Mesendoderm (in vitro differentiated cells): Measurements from ENCODE around the gene APOC4.

Source experiments
- DNase-seq: peaks from one replicate; pipeline ENCODE4 v3.0.0; 2013
- H2AK5ac ChIP-seq: 2 replicates; pipeline ENCODE4 v1.6.1; 2013; ENCODE audit warnings: low read length, inconsistent platforms
- H2BK120ac ChIP-seq: 2 replicates; pipeline ENCODE4 v1.6.1; 2013; ENCODE audit warnings: low read depth, mild to moderate bottlenecking, low read length, moderate library complexity, mixed read lengths
- H2BK15ac ChIP-seq: replicated peaks from 2 replicates; pipeline ENCODE4 v1.6.1; 2013; ENCODE audit warnings: low read depth, mild to moderate bottlenecking, moderate library complexity
- H2BK5ac ChIP-seq: 2 replicates; pipeline ENCODE4 v1.6.1; 2013; ENCODE audit warnings: low read length, inconsistent platforms
- H3K18ac ChIP-seq: 2 replicates; pipeline ENCODE4 v1.6.1; 2013; ENCODE audit warnings: mild to moderate bottlenecking, low read length, mixed read lengths
- H3K23ac ChIP-seq: one replicate; pipeline ENCODE4 v1.6.1; 2013; ENCODE audit warnings: low read length
- H3K27ac ChIP-seq: 2 replicates; pipeline ENCODE4 v1.5.1; 2013; ENCODE audit warnings: low read depth, mild to moderate bottlenecking, inconsistent platforms, low read length, moderate library complexity
- H3K27me3 ChIP-seq: 2 replicates; pipeline ENCODE4 v1.6.1; 2013; ENCODE audit warnings: low read length, control low read depth, mild to moderate bottlenecking, inconsistent platforms; ENCODE audit not compliant: insufficient read depth, poor library complexity
- H3K36me3 ChIP-seq: 2 replicates; pipeline ENCODE4 v1.6.1; 2013; ENCODE audit warnings: low read length, inconsistent platforms; ENCODE audit not compliant: control insufficient read depth, insufficient read depth
- H3K4ac ChIP-seq: one replicate; pipeline ENCODE4 v1.6.1; 2013; ENCODE audit warnings: low read depth, mild to moderate bottlenecking, low read length, moderate library complexity
- H3K4me1 ChIP-seq: 2 replicates; pipeline ENCODE4 v1.6.1; 2013; ENCODE audit warnings: low read depth, low read length, inconsistent platforms; ENCODE audit not compliant: control insufficient read depth
- H3K4me2 ChIP-seq: 2 replicates; pipeline ENCODE4 v1.6.1; 2013; ENCODE audit warnings: low read length
- H3K4me3 ChIP-seq: 2 replicates; pipeline ENCODE4 v1.5.1; 2013; ENCODE audit warnings: mild to moderate bottlenecking, low read length
- H3K56ac ChIP-seq: one replicate; pipeline ENCODE4 v1.6.1; 2013; ENCODE audit warnings: low read length
- H3K79me1 ChIP-seq: 2 replicates; pipeline ENCODE4 v1.6.1; 2013; ENCODE audit warnings: low read length, inconsistent platforms
- H3K79me2 ChIP-seq: 2 replicates; pipeline ENCODE4 v1.6.1; 2013; ENCODE audit warnings: mild to moderate bottlenecking, low read length; ENCODE audit not compliant: control insufficient read depth, insufficient read depth
- H3K9ac ChIP-seq: 2 replicates; pipeline ENCODE4 v1.6.1; 2013; ENCODE audit warnings: low read length, inconsistent platforms
- H4K5ac ChIP-seq: one replicate; pipeline ENCODE4 v1.6.1; 2013; ENCODE audit warnings: low read length
- H4K8ac ChIP-seq: one replicate; pipeline ENCODE4 v1.6.1; 2013; ENCODE audit warnings: low read depth, mild to moderate bottlenecking, control low read depth, low read length, moderate library complexity
- WGBS: extraction: QIAGEN DNeasy Blood & Tissue Kit; methylation state at CpG from one replicate; pipeline ENCODE4 v1.1.7; 2013; ENCODE audit warnings: low lambda C conversion rate, missing lambda C conversion rate; ENCODE audit not compliant: insufficient coverage; ENCODE audit errors: extremely low coverage; 5-methylcytosine and 5-hydroxymethylcytosine counted together

Gene APOC4

DNA sequence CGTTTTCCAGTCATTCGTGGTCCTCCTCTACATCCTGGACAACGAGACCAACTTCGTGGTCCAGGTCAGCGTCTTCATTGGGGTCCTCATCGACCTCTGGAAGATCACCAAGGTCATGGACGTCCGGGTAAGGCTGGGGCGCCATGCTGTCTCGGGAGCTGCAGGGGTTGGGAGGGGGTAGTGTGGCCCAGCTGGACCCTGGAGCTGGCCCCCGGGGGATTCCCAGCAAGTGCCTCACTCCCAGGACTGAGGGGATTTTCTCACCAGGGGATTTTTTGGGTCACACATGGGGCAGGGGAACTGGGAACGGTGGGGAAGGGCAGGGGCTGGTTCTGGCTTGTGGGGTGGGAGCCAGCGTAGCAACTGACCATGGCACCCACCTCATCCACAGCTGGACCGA, 48.4 kb downstream of the APOC4 start:
- H3K79me2 ChIP-seq: no peaks in the 10 kb centered on the region
- H3K4me1 ChIP-seq: no peaks in the 10 kb centered on the region
- H3K4ac ChIP-seq: no peak overlapping the region
- H3K18ac ChIP-seq: no peak overlapping the region
- no peak overlapping the region for H2BK120ac ChIP-seq
- H4K5ac ChIP-seq: no peak overlapping the region
- DNase-seq: no peak
- no peak overlapping the region for H3K4me2 ChIP-seq
- no peaks in the 10 kb centered on the region for H3K36me3 ChIP-seq
- no peaks in the 10 kb centered on the region for H3K79me1 ChIP-seq
- no peak overlapping the region for H3K27ac ChIP-seq
- no peak overlapping the region for H4K8ac ChIP-seq
- WGBS: no CpG with 5 or more reads among the region's 14 CpGs
- no peak overlapping the region for H2BK5ac ChIP-seq
- H3K23ac ChIP-seq: no peak overlapping the region
- no peak overlapping the region for H3K9ac ChIP-seq
- no peaks in the 10 kb centered on the region for H3K27me3 ChIP-seq
- H3K4me3 ChIP-seq: no peak overlapping the region
- H3K56ac ChIP-seq: no peak overlapping the region
- H2AK5ac ChIP-seq: no peak overlapping the region
- H2BK15ac ChIP-seq: no peak overlapping the region

- Histone ChIP-seq H3K23ac (no peak overlapping the region), H3K27ac (no peak overlapping the region), H4K5ac (no peak overlapping the region), H3K4me1 (no peaks in the 10 kb centered on the region), H3K4me2 (no peak overlapping the region), H3K27me3 (no peaks in the 10 kb centered on the region), H3K36me3 (no peaks in the 10 kb centered on the region), H2BK5ac (no peak overlapping the region), H3K56ac (no peak overlapping the region), H4K8ac (no peak overlapping the region), H3K79me2 (no peaks in the 10 kb centered on the region), H3K4ac (no peak overlapping the region), H2BK15ac (no peak overlapping the region), H3K4me3 (no peak overlapping the region), H3K9ac (no peak overlapping the region), H2BK120ac (no peak overlapping the region), H3K79me1 (no peaks in the 10 kb centered on the region), H2AK5ac (no peak overlapping the region), H3K18ac (no peak overlapping the region)
- DNase-seq: no peak
- no CpG with 5 or more reads among the region's 12 CpGs for WGBS
Observed at GRCh38 chr19:44990966-44991365, 48.9 kb downstream of the APOC4 start.

- H4K8ac ChIP-seq: no peak overlapping the region
- H2AK5ac ChIP-seq: no peak overlapping the region
- H3K4me2 ChIP-seq: no peak overlapping the region
- H3K79me2 ChIP-seq: no peaks in the 10 kb centered on the region
- no peaks in the 10 kb centered on the region for H3K79me1 ChIP-seq
- no peak overlapping the region for H2BK5ac ChIP-seq
- no peak overlapping the region for H2BK120ac ChIP-seq
- no peaks in the 10 kb centered on the region for H3K4me1 ChIP-seq
- H3K27ac ChIP-seq: no peak overlapping the region
- no peak overlapping the region for H3K4ac ChIP-seq
- no peak overlapping the region for H3K56ac ChIP-seq
- H4K5ac ChIP-seq: no peak overlapping the region
- H3K4me3 ChIP-seq: no peak overlapping the region
- no peak overlapping the region for H3K18ac ChIP-seq
- no peak for DNase-seq
- H3K36me3 ChIP-seq: no peaks in the 10 kb centered on the region
- no peak overlapping the region for H3K23ac ChIP-seq
- H3K9ac ChIP-seq: no peak overlapping the region
- H3K27me3 ChIP-seq: no peaks in the 10 kb centered on the region
- no peak overlapping the region for H2BK15ac ChIP-seq
- WGBS: no CpG with 5 or more reads among the region's 44 CpGs
Observed at GRCh38 chr19:44992336-44993163, 50.5 kb downstream of the APOC4 start.

DNA sequence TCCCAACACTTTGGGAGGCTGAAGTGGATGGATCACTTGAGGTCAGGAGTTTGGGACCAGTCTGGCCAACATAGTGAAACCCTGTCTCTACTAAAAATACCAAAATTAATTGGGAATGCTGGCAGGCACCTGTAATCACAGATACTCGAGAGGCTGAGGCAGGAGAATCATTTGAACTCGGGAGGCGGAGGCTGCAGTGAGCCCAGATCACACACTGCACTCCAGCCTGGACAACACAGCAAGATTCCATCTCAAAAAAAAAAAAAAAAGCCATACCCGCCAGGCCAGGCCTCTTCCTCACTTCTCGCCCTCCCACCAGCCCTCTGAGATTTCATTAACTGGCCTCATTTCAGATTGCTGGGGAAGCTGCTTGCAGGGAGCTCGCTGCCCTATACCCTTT, 51.5 kb downstream of the APOC4 start:
- Histone ChIP-seq H2BK120ac (no peak overlapping the region), H3K79me2 (no peaks in the 10 kb centered on the region), H3K4ac (no peak overlapping the region), H2AK5ac (no peak overlapping the region), H3K18ac (no peak overlapping the region), H2BK5ac (no peak overlapping the region), H3K4me1 (no peaks in the 10 kb centered on the region), H4K5ac (no peak overlapping the region), H3K36me3 (no peaks in the 10 kb centered on the region), H2BK15ac (no peak overlapping the region), H3K9ac (no peak overlapping the region), H3K27me3 (no peaks in the 10 kb centered on the region), H3K79me1 (no peaks in the 10 kb centered on the region), H4K8ac (no peak overlapping the region), H3K4me3 (no peak overlapping the region), H3K27ac (no peak overlapping the region), H3K56ac (no peak overlapping the region), H3K23ac (no peak overlapping the region), H3K4me2 (no peak overlapping the region)
- DNase-seq: no peak
- no CpG with 5 or more reads among the region's 6 CpGs for WGBS

GRCh38 chr19:44993926-44994537, 52.0 kb downstream of the APOC4 start:
- Histone ChIP-seq H3K27ac (no peak overlapping the region), H3K36me3 (no peaks in the 10 kb centered on the region), H3K79me2 (no peaks in the 10 kb centered on the region), H2BK120ac (no peak overlapping the region), H3K4me3 (no peak overlapping the region), H3K4me1 (no peaks in the 10 kb centered on the region), H3K4me2 (no peak overlapping the region), H3K18ac (no peak overlapping the region), H3K79me1 (no peaks in the 10 kb centered on the region), H3K4ac (no peak overlapping the region), H2BK15ac (no peak overlapping the region), H3K23ac (no peak overlapping the region), H3K27me3 (no peaks in the 10 kb centered on the region), H3K9ac (no peak overlapping the region), H2AK5ac (no peak overlapping the region), H3K56ac (no peak overlapping the region), H4K8ac (no peak overlapping the region), H4K5ac (no peak overlapping the region), H2BK5ac (no peak overlapping the region)
- DNase-seq: no peak
- WGBS: no CpG with 5 or more reads among the region's 12 CpGs
